ENCODE data around the gene TMEM208. TPM values are rescaled to one million over a fixed set of nuclear protein-coding genes. Genes with fewer than 3 reads are reported as not detected.

TMEM208 gene
- total RNA-seq, 4 donors from 2014 or later = 19.5 to 26.7 (median 23.8) TPM

DNA sequence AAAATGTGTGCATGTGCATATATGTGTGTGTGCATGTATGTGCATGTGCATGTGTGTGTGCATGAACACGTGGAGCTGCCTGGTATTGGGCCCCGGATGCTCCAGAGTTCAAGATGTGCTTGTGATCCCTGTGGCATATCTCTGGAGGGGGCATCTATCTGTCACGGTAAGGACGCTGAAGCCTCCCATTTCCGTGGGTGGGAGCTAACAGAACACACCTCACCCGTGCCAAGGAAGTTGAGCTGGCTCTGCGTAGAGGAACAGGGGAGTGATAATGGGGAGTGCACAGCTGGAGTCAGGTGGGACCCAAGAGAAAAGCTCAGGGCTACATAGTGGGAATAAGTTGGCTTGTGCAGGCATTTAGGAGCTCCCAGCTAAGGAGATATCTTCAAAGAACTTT is 15.3 kb upstream of the TMEM208 start:
- TF ChIP-seq EP300 (IDR thresholded peaks at IDR 0.05) (no peak), POLR2A (IDR thresholded peaks at IDR 0.05; ENCODE audit: low read depth) (no peak), POLR2AphosphoS5 (IDR thresholded peaks at IDR 0.05) (no peak)
- TF ChIP-seq, protein P1, sequence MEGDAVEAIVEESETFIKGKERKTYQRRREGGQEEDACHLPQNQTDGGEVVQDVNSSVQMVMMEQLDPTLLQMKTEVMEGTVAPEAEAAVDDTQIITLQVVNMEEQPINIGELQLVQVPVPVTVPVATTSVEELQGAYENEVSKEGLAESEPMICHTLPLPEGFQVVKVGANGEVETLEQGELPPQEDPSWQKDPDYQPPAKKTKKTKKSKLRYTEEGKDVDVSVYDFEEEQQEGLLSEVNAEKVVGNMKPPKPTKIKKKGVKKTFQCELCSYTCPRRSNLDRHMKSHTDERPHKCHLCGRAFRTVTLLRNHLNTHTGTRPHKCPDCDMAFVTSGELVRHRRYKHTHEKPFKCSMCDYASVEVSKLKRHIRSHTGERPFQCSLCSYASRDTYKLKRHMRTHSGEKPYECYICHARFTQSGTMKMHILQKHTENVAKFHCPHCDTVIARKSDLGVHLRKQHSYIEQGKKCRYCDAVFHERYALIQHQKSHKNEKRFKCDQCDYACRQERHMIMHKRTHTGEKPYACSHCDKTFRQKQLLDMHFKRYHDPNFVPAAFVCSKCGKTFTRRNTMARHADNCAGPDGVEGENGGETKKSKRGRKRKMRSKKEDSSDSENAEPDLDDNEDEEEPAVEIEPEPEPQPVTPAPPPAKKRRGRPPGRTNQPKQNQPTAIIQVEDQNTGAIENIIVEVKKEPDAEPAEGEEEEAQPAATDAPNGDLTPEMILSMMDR (IDR thresholded peaks at IDR 0.05) = no peak
- intact Hi-C loops (cut with DNase I) = no loop called here
- no peak overlapping the region for H3K4me3 ChIP-seq
- no peaks in the 10 kb centered on the region for H3K9me3 ChIP-seq
- peaks cover 0 to 44% (median 6%) of the 10 kb centered on the region in 4 donors for H3K36me3 ChIP-seq
- H3K27me3 ChIP-seq = no peaks in the 10 kb centered on the region
- DNase-seq (ENCODE audit: extremely low spot score) = no peak
- WGBS = 85% methylated on average over 7 of the region's 7 CpGs
- no peak overlapping the region for H3K27ac ChIP-seq (replicated peaks in 1 of 4)
- peaks cover 10 to 17% (median 13%) of the 10 kb centered on the region in 4 donors for H3K4me1 ChIP-seq

DNA sequence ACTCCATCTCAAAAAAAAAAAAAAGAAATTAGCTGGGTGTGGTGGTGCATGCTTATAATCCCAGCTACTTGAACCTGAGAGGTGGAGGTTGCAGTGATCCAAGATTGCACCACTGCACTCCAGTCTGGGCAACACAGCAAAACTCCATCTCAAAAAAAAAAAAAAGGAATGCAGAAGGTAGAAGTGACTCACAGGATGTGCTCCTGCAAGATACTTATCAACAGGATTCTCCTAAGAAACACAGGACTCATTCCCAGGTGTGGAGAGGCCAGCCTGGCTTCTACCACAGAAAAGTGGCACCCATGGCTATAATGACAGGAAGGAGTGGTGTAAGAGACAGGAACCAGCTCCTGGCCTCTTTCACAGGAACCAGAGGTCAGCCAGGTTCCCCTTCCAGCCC is 14.2 kb upstream of the TMEM208 start:
- Histone ChIP-seq H3K4me3 (no peak overlapping the region), H3K27me3 (no peaks in the 10 kb centered on the region), H3K9me3 (no peaks in the 10 kb centered on the region), H3K36me3 (peaks cover 0 to 40% (median 6%) of the 10 kb centered on the region in 4 donors), H3K4me1 (peaks cover 16 to 25% (median 22%) of the 10 kb centered on the region in 4 donors), H3K27ac (replicated peaks in 1 of 4) (no peak overlapping the region)
- TF ChIP-seq, protein P1 (IDR thresholded peaks at IDR 0.05) = no peak
- TF ChIP-seq EP300 (IDR thresholded peaks at IDR 0.05) = no peak
- no peak for TF ChIP-seq POLR2A (IDR thresholded peaks at IDR 0.05; ENCODE audit: low read depth)
- TF ChIP-seq POLR2AphosphoS5 (IDR thresholded peaks at IDR 0.05) = no peak
- intact Hi-C loops (cut with DNase I) = no loop called here
- DNase-seq (ENCODE audit: extremely low spot score) = no peak

DNA sequence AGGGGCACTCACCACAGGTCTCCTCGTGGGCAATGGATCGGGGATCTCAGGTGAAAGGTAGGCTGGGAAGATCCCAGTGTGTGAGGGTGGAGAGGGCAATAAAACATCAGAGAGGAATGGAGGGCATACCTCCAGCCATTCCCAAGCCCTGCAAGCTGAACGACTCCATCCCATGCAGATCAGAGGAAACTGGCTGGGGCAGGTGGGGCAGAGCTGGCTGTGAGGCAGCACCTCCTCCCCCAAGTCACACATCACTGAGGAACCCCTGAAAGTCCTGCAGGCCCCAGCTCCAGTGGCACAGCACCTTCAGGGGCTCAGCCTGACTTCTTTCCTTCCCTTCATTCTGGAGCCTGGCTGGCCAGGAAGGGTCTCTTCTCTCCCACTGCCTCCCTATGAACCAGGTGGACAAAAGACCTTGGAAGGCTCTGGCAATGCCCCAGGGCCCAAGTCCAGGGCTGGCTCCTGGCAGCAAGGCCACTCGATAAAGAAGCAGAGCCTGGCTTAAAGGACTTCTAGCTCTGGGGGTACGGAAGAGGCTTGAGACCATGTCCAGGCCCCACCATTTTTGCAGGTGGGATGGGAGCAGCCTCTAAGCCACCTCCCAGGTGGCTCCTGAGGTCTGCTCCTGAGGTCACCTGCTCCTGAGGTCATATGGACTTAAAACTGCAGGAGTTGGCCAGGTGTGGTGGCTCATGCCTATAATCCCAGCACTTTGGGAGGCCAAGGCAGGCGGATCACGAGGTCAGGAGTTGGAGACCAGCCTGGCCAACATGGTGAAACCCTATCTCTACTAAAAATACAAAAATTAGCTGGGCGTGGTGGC is 13.5 kb upstream of the TMEM208 start:
- Histone ChIP-seq H3K27ac (replicated peaks in 1 of 4) (no peak overlapping the region), H3K4me1 (peaks cover 21 to 30% (median 24%) of the 10 kb centered on the region in 4 donors), H3K27me3 (no peaks in the 10 kb centered on the region), H3K4me3 (no peak overlapping the region), H3K9me3 (no peaks in the 10 kb centered on the region), H3K36me3 (peaks cover 0 to 39% (median 6%) of the 10 kb centered on the region in 4 donors)
- no peak for TF ChIP-seq POLR2A (IDR thresholded peaks at IDR 0.05; ENCODE audit: low read depth)
- no peak for TF ChIP-seq EP300 (IDR thresholded peaks at IDR 0.05)
- TF ChIP-seq, protein P1 (IDR thresholded peaks at IDR 0.05) = no peak
- no peak for TF ChIP-seq POLR2AphosphoS5 (IDR thresholded peaks at IDR 0.05)
- intact Hi-C loops (cut with DNase I) = no loop called here
- WGBS = 78% methylated on average over 8 of the region's 8 CpGs
- DNase-seq (ENCODE audit: extremely low spot score) = no peak

DNA sequence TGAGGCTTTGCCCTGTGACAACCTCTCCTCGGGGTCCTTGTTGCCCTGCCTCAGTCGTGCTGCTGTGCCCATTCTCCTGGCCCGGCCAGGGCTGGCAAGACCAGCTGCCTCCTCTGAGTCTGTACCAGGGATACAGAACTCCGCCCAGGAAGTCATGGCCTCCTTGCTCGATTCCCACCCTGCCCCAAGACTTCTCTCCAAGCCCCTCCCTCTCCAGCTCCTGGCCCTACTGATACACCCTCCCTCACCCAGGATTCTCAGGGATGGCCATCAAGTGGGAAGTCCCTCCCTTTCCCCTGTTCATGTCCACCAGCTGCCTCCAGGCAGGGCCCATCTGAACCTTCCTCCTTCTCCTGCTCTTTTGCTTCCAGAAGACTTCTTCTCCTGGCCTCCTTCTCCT is 11.2 kb upstream of the TMEM208 start:
- TF ChIP-seq EP300 (IDR thresholded peaks at IDR 0.05) (no peak), POLR2AphosphoS5 (IDR thresholded peaks at IDR 0.05) (no peak), POLR2A (IDR thresholded peaks at IDR 0.05; ENCODE audit: low read depth) (no peak)
- TF ChIP-seq, protein P1 (IDR thresholded peaks at IDR 0.05) = no peak
- H3K36me3 ChIP-seq = peaks cover 0 to 28% (median 3%) of the 10 kb centered on the region in 4 donors
- no peak for DNase-seq (ENCODE audit: extremely low spot score)
- H3K4me1 ChIP-seq = peaks cover 21 to 30% (median 24%) of the 10 kb centered on the region in 4 donors
- intact Hi-C loops (cut with DNase I) = no loop called here
- no peak overlapping the region for H3K27ac ChIP-seq (replicated peaks in 1 of 4)
- no peaks in the 10 kb centered on the region for H3K9me3 ChIP-seq
- 74% methylated on average over 5 of the region's 5 CpGs for WGBS
- no peak overlapping the region for H3K4me3 ChIP-seq
- no peaks in the 10 kb centered on the region for H3K27me3 ChIP-seq
